Glutamatergic neuron (in vitro differentiated cells): Measurements from ENCODE around the gene KRT8. TPM values are rescaled to one million over a fixed set of nuclear protein-coding genes. Genes with fewer than 3 reads are reported as not detected.
"Not testable (repeated sequence)": the region's sequence is repeated elsewhere in the genome, so short reads cannot be mapped to it uniquely, and the experiment has no call there.

Source experiments
- DNase-seq: peaks from one replicate; pipeline ENCODE4 v3.0.0; 2022
- H3K27ac Mint-ChIP-seq: one replicate; pipeline ENCODE4 v1.8.0; 2020; ENCODE audit warnings: mild to moderate bottlenecking, mixed read lengths, inconsistent platforms; ENCODE audit not compliant: unreplicated experiment
- H3K27me3 Mint-ChIP-seq: one replicate; pipeline ENCODE4 v1.8.0; 2020; ENCODE audit warnings: mild to moderate bottlenecking, moderate library complexity, mixed read lengths, inconsistent platforms; ENCODE audit not compliant: unreplicated experiment
- H3K36me3 Mint-ChIP-seq: one replicate; pipeline ENCODE4 v1.8.0; 2020; ENCODE audit warnings: mild to moderate bottlenecking, mixed read lengths, inconsistent platforms; ENCODE audit not compliant: unreplicated experiment
- H3K4me1 Mint-ChIP-seq: one replicate; pipeline ENCODE4 v1.8.0; 2020; ENCODE audit warnings: mild to moderate bottlenecking, low read depth, mixed read lengths, inconsistent platforms; ENCODE audit not compliant: unreplicated experiment
- H3K4me3 Mint-ChIP-seq: one replicate; pipeline ENCODE4 v1.8.0; 2020; ENCODE audit warnings: mild to moderate bottlenecking, mixed read lengths, inconsistent platforms; ENCODE audit not compliant: unreplicated experiment
- H3K9me3 Mint-ChIP-seq: one replicate; pipeline ENCODE4 v1.8.0; 2020; ENCODE audit warnings: mild to moderate bottlenecking, moderate library complexity, mixed read lengths, inconsistent platforms; ENCODE audit not compliant: unreplicated experiment
- long read RNA-seq: library from polyadenylated mRNA; unstranded; transcript quantifications from one replicate; pipeline ENCODE4 v2.0.0, GENCODE V29; 2020; ENCODE audit not compliant: unreplicated experiment
- total RNA-seq: library from RNA; stranded (reverse); fragmentation: NEBNext Ultra II Directional; extraction: Animal tissue kit (Norgen Biotek cat#: 25700); gene quantifications from one replicate; pipeline ENCODE4 v1.2.1, GENCODE V29; 2021; ENCODE audit not compliant: unreplicated experiment
- TF ChIP-seq, protein P1 (sequence below): fragments of 200-600 bp; sonication (generic); IDR thresholded peaks from one replicate; pipeline ENCODE4 v1.5.0; 2021; ENCODE audit not compliant: partially characterized antibody, unreplicated experiment

The KRT8 gene
- 14.0 TPM for total RNA-seq
- long read RNA-seq, partial matches to known transcripts: 31 of 32 reads
- long read RNA-seq, other reads (novel, unspliced or antisense): 1 of 32 reads

DNA sequence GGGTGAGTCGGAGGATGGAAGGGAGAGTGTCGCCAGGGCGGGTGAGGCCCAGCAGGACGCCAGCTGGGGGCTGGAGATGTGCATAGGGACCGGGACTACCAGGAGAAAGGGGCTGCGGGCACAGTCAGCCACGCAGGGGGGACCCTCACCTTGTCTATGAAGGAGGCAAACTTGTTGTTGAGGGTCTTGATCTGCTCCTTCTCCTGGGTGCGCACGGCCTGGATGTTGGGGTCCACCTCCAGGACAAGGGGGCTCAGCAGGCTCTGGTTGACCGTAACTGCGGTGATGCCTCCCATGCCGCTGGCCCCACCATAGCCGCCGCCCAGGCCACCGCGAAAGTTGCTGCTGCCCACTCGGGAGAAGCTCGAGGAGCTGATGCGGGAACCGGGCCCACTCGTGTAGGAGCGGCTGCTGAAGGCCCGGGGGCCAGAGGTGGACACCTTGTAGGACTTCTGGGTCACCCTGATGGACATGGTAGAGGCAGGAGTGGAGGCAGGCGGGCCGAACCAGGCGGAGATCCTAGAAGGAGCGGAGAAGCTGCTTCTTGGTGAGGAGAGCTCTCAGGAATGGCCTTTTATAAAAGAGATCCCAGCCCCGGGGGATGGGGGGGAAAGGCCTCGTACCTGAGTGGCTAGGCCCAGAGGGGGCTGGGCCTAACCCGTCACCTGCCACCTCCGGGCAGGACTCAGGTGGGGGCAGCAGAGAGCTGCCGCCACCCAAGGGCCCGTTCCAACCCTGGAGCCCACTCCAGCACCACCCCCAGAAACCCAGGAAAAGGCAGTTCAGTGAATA is at the start of gene KRT8:
Gene KRT8 (minus strand): TSS at position 568 of the 792 bp plus-strand sequence. CDS start 95 bp downstream, at position 473.
- Mint-ChIP-seq H3K27ac (peak within 1 kb of the TSS; percentile 83), H3K4me3 (peak within 1 kb of the TSS; percentile 87)
- DNase-seq, H3K4me1 Mint-ChIP-seq, H3K9me3 Mint-ChIP-seq, H3K27me3 Mint-ChIP-seq, H3K36me3 Mint-ChIP-seq: not testable (repeated sequence)

- Mint-ChIP-seq H3K4me1 (no peaks in the 10 kb centered on the region), H3K27ac (no peak overlapping the region), H3K36me3 (no peaks in the 10 kb centered on the region), H3K9me3 (no peaks in the 10 kb centered on the region), H3K4me3 (no peak overlapping the region), H3K27me3 (peaks cover 2% of the 10 kb centered on the region)
- TF ChIP-seq, protein P1, sequence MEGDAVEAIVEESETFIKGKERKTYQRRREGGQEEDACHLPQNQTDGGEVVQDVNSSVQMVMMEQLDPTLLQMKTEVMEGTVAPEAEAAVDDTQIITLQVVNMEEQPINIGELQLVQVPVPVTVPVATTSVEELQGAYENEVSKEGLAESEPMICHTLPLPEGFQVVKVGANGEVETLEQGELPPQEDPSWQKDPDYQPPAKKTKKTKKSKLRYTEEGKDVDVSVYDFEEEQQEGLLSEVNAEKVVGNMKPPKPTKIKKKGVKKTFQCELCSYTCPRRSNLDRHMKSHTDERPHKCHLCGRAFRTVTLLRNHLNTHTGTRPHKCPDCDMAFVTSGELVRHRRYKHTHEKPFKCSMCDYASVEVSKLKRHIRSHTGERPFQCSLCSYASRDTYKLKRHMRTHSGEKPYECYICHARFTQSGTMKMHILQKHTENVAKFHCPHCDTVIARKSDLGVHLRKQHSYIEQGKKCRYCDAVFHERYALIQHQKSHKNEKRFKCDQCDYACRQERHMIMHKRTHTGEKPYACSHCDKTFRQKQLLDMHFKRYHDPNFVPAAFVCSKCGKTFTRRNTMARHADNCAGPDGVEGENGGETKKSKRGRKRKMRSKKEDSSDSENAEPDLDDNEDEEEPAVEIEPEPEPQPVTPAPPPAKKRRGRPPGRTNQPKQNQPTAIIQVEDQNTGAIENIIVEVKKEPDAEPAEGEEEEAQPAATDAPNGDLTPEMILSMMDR: no peak
- DNase-seq: no peak
Measured at GRCh38 chr12:52953181-52953841, 48.4 kb upstream of the KRT8 start.

- Mint-ChIP-seq H3K4me3 (no peak overlapping the region), H3K27me3 (peaks cover 6% of the 10 kb centered on the region), H3K27ac (no peak overlapping the region), H3K9me3 (no peaks in the 10 kb centered on the region), H3K36me3 (no peaks in the 10 kb centered on the region), H3K4me1 (no peaks in the 10 kb centered on the region)
- TF ChIP-seq, protein P1: no peak
- DNase-seq: no peak
Measured at GRCh38 chr12:52952076-52952801, 47.4 kb upstream of the KRT8 start.

- Mint-ChIP-seq H3K4me3 (no peak overlapping the region), H3K27ac (no peak overlapping the region), H3K27me3 (peaks cover 6% of the 10 kb centered on the region), H3K36me3 (no peaks in the 10 kb centered on the region), H3K4me1 (no peaks in the 10 kb centered on the region), H3K9me3 (no peaks in the 10 kb centered on the region)
- DNase-seq: no peak
- TF ChIP-seq, protein P1: no peak
Measured at GRCh38 chr12:52951640-52952039, 46.8 kb upstream of the KRT8 start.

- Mint-ChIP-seq H3K36me3 (no peaks in the 10 kb centered on the region), H3K27ac (no peak overlapping the region), H3K9me3 (no peaks in the 10 kb centered on the region), H3K4me1 (no peaks in the 10 kb centered on the region), H3K27me3 (peaks cover 6% of the 10 kb centered on the region), H3K4me3 (no peak overlapping the region)
- TF ChIP-seq, protein P1: no peak
- DNase-seq: no peak
Measured at GRCh38 chr12:52951126-52951525, 46.2 kb upstream of the KRT8 start.
